ENCODE data around the gene NRCAM.
A peak's percentile ranks its signal among the peaks of the same experiment; 100 is the strongest.
"Not testable (repeated sequence)": the region's sequence is repeated elsewhere in the genome, so short reads cannot be mapped to it uniquely, and the experiment has no call there.

NRCAM gene

GRCh38 chr7:108347616-108348015, 108.6 kb downstream of the NRCAM start:
- H3K4me3 ChIP-seq (ENCODE audit: low read depth, low read length), result no peak overlapping the region
- peak; percentile 56 for DNase-seq (ENCODE audit: low read depth, low spot score)
- in situ Hi-C loops (cut with HindIII; ENCODE audit: low sequenced_read_pairs), result no loop called here
- no peak for TF ChIP-seq CTCF (IDR thresholded peaks at IDR 0.05; ENCODE audit: low read depth, low read length)

DNA sequence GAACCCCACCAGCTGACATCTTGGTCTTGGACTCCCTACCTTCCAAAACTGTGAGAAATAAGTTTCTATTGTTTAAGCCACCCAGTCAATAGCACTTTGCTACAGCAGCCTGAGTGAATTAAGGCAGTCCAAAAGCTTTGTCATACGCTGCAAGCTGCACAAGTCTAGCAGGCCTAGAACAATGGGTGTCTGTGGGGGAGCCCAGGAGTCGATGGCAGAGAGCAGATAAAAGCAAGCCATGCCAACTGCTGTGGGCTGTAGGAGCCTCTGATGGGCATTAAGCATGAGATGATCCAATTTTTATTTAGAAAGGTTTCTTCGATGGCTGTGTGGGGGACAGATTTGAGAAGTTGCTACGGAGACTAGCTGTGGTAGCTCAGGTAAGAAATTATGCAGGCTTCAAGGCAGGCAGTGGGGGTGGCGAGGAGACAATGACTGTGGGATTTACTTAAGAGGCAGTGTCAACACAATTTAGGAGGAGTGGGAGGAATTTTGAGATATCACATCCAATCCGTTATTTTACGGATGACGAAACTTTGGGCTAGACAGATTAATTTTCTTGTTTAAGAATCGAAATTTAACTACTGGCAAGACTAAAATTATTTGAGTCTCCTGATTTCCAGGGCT, 110.4 kb downstream of the NRCAM start:
- H3K4me3 ChIP-seq (ENCODE audit: low read depth, low read length), result no peak overlapping the region
- no peak for DNase-seq (ENCODE audit: low read depth, low spot score)
- TF ChIP-seq CTCF (IDR thresholded peaks at IDR 0.05; ENCODE audit: low read depth, low read length), result no peak
- in situ Hi-C loops (cut with HindIII; ENCODE audit: low sequenced_read_pairs), result no loop called here

DNA sequence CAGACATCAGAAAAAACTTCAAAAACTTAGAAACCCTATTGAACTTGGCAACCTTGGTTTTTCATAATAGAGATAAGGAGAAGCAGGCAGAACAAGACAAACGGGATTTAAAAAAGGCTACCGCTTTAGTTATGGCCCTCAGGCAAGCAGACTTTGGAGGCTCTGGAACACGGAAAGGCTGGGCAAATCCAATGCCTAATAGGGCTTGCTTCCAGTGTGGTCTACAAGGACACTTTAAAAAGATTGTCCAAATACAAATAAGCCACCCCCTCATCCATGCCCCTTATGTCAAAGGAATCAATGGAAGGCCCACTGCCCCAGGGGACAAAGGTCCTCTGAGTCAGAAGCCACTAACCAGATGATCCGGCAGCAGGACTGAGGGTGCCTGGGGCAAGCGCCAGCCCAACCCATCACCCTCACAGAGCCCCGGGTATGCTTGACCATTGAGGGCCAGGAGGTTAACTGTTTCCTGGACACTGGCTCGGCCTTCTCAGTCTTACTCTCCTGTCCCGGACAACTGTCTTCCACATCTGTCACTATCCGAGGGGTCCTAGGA, 115.3 kb downstream of the NRCAM start:
- no peak for TF ChIP-seq CTCF (IDR thresholded peaks at IDR 0.05; ENCODE audit: low read depth, low read length)
- in situ Hi-C loops (cut with HindIII; ENCODE audit: low sequenced_read_pairs), result no loop called here
- DNase-seq (ENCODE audit: low read depth, low spot score), result no peak
- H3K4me3 ChIP-seq (ENCODE audit: low read depth, low read length), result no peak overlapping the region

DNA sequence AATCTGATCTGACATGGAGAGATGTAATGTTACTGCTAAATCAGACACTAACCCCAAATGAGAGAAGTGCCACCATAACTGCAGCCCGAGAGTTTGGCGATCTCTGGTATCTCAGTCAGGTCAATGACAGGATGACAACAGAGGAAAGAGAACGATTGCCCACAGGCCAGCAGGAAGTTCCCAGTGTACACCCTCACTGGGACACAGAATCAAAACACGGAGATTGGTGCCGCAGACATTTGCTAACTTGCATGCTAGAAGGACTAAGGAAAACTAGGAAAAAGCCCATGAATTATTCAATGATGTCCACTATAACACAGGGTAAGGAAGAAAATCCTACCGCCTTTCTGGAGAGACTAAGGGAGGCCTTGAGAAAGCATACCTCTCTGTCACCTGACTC, 115.8 kb downstream of the NRCAM start:
- H3K4me3 ChIP-seq (ENCODE audit: low read depth, low read length); DNase-seq (ENCODE audit: low read depth, low spot score); in situ Hi-C loops (cut with HindIII; ENCODE audit: low sequenced_read_pairs): not testable (repeated sequence)

DNA sequence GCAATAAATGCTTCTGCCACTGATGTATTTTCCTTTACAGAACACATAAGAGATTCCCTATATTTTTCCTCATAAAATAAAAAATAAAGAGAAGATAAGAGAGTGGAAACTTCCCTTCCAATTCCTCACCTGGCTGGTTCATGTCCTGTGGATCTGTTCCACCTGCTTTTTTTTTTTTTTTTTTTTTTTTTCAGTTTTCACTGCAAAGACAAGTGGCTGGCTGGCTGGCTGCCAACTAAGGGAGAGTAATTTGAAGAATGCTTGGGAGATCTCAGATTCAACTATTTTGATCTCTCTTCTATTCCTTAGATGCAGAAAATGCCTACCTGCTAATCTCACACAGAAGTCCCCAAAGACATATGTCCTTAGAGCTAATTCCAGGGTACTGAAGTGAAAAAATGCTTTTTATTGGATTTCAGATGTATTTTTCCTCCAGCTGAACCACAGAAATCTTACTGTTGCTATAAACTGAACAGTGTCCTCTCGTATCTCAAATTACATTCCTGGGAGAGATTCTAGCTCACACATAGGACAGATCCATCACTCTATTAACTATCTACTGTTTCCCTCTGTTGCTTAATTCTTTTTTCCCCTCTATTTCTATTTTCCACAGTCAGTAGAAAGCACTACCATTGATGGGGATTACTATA, 120.8 kb downstream of the NRCAM start:
- no peak overlapping the region for H3K4me3 ChIP-seq (ENCODE audit: low read depth, low read length)
- no peak for TF ChIP-seq CTCF (IDR thresholded peaks at IDR 0.05; ENCODE audit: low read depth, low read length)
- peak; percentile 18 for DNase-seq (ENCODE audit: low read depth, low spot score)
- in situ Hi-C loops (cut with HindIII; ENCODE audit: low sequenced_read_pairs), result no loop called here

GRCh38 chr7:108332937-108333336, 123.3 kb downstream of the NRCAM start:
- H3K4me3 ChIP-seq (ENCODE audit: low read depth, low read length), result no peak overlapping the region
- no peak for TF ChIP-seq CTCF (IDR thresholded peaks at IDR 0.05; ENCODE audit: low read depth, low read length)
- in situ Hi-C loops (cut with HindIII; ENCODE audit: low sequenced_read_pairs), result no loop called here
- no peak for DNase-seq (ENCODE audit: low read depth, low spot score)

DNA sequence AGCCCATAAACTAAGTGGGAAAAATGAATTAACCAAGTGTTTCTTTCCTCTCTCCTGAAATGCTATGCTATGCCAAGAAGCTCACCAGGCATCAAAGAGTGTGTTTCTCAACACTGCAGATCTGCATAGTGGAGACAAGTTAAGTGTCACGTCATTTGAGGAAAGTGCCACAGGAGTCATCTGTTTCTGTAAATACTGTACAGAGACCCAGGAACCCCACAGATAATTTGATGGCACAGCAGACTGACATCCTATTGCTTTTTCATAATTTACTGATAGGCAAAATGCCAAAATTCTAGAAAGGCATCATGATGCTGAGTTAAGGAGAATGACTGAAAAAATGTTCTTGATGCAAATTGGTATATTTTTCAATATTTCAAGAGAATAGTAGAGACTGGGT, 124.3 kb downstream of the NRCAM start:
- in situ Hi-C loops (cut with HindIII; ENCODE audit: low sequenced_read_pairs), result no loop called here
- no peak for DNase-seq (ENCODE audit: low read depth, low spot score)
- H3K4me3 ChIP-seq (ENCODE audit: low read depth, low read length), result no peak overlapping the region
- no peak for TF ChIP-seq CTCF (IDR thresholded peaks at IDR 0.05; ENCODE audit: low read depth, low read length)
